HL-60/S4 treated with retinoic acid at 250 ng/mL for 4 days and 3 days (cell line): ENCODE measurements around the gene VASH1.

ENCODE experiments used
- in situ Hi-C: fragments of 300-500 bp; cut with MboI; formaldehyde crosslinking; loops from 2 replicates; pipeline ENCODE4 v1.7.0; 2022; ENCODE audit warnings: low sequenced_read_pairs

VASH1 gene

DNA sequence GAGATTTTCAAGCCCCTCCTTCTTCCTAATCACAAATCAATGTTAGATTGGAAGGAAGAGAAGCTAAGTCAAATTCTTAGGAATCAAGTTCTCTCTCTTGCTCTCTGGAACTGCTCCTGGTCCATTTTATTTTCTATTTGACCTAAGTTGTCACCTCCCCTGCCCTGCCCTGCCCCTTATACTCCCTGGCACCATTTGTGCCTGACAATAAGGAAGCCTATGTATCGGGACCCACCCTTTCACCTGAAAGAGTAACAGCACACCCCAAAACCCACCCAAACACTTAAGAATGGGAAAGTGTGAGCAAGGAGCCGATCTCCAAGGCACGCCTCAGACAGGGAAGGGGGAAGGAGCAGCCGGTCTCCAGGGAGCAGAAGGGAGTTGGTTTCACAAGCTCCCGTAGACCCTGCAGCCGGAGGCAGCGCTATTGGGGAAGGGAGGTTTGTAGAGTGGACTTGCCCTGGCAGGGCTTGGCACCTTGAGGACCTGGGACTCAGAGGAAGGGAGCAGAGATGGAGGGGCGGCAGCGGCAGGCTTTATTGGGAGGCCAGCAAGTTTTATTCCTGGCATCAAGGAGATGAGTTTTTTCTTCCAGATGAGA is 66.5 kb downstream of the VASH1 start:
- in situ Hi-C loops: no loop called here

- in situ Hi-C loops: no loop called here
These were observed 67.2 kb downstream of the VASH1 start for GRCh38 chr14:76828339-76829012.

DNA sequence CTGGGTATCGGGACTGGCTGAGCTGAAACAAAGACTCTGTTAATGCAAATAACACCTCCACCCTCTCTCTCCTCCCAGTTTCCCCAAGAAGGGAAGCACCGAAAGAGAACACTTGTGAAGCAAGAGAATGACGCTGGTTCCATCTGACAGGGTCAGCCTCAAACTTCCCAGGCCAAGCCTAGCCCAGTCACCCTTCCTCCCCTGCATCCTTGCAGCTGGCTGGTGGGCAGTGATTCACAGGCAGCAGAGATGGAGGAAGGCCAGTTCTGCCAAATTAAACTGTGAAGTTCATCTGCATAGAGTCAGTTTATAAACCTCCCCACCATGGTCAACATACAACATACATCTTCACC is 67.7 kb downstream of the VASH1 start:
- in situ Hi-C loops: no loop called here

GRCh38 chr14:76829650-76830421 is 68.6 kb downstream of the VASH1 start:
- in situ Hi-C loops: no loop called here

GRCh38 chr14:76830556-76830955 is 69.3 kb downstream of the VASH1 start:
- in situ Hi-C loops: no loop called here

DNA sequence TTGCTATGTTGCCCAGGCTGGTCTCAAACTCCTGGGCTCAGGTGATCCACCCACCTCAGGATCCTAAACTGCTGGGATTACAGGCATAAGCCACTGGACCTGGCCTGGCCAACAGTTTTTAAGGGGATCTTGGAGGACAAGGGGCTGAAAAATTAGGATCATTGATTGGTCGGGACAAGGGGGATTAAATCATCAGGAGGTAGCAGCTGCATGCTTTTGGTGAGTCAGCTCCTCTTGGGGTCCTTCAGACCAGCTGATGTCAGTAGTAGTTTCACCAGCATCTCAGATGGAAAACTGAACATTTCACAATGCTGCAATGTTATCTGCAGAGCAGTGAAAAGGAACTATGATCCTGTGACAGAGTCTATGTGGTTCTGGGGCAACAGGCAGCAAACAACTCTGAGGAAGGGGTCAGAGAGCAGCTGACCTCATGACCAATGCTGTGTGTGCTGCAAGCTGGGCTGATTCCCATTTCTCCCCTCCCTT is 71.3 kb downstream of the VASH1 start:
- in situ Hi-C loops: no loop called here
